Transverse colon (tissue), 3 donors: ENCODE data around the gene LBR.

Experiments used
- EP300 ChIP-seq: sonication (generic); formaldehyde crosslinking; IDR thresholded peaks from one replicate; pipeline ENCODE4 v1.6.1; 2017; ENCODE audit warnings: antibody characterized with exemption, low read depth
- POLR2A ChIP-seq: fragments of 450-650 bp; IDR thresholded peaks from one replicate; pipeline ENCODE4 v1.6.1; 2016; ENCODE audit warnings: antibody characterized with exemption, mild to moderate bottlenecking, moderate library complexity
- TF ChIP-seq, protein P1 (sequence below), 5 experiments: fragments of 200-600 bp in 3 of 5; fragments of 450-650 bp in 2 of 5; sonication (generic) in 3 of 5; IDR thresholded peaks; 1 replicate in 2 of 5; 2 replicates in 3 of 5; pipeline ENCODE4 v1.5.1; 2016 to 2017; ENCODE audit warnings: antibody characterized with exemption in 5 of 5, inconsistent platforms in 3 of 5, mild to moderate bottlenecking in 2 of 5, moderate library complexity in 1 of 5

DNA sequence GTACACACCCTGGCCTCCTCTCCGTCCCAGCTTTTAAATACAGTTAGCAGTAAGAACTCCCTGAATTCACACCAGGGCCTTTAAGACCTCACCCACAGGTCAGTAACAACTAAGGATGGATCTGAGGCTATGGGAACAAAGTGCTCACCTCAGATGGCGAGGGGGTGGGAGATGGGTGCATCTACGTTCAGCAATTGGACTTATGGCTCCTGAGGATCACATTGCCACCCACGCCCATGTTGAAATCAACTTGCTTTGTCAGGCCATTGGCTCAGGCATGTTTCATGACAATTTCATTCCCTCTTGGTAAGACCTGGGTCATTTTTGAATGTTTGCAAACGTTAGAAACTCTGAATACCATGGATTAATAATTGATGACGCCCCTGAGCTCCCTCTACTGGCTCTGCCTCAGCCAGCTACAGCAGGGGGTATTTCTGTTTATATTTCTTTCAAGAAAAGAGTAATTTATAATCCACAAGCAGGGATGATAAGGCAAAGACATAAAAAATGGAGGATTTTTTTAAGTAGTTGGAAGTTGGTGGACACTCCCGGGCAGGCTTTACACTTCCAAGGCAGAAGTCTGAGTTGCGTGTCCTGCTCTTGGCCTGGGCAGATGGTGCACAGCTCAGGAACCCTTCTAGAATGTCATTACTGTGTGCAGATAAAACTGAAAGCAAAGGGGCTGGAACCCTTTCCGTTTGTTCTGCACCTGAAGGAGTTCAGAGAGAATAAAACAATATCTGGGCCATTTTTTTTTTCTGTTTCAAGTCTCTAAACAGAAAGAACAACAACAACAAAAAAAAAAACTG lies 13.7 kb upstream of the LBR start:
- TF ChIP-seq, protein P1, sequence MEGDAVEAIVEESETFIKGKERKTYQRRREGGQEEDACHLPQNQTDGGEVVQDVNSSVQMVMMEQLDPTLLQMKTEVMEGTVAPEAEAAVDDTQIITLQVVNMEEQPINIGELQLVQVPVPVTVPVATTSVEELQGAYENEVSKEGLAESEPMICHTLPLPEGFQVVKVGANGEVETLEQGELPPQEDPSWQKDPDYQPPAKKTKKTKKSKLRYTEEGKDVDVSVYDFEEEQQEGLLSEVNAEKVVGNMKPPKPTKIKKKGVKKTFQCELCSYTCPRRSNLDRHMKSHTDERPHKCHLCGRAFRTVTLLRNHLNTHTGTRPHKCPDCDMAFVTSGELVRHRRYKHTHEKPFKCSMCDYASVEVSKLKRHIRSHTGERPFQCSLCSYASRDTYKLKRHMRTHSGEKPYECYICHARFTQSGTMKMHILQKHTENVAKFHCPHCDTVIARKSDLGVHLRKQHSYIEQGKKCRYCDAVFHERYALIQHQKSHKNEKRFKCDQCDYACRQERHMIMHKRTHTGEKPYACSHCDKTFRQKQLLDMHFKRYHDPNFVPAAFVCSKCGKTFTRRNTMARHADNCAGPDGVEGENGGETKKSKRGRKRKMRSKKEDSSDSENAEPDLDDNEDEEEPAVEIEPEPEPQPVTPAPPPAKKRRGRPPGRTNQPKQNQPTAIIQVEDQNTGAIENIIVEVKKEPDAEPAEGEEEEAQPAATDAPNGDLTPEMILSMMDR (IDR thresholded peaks at IDR 0.05): peak in 3 of 5 experiments; percentile 17 to 20 (median 18)
- no peak for TF ChIP-seq EP300
- no peak for TF ChIP-seq POLR2A
